Endodermal cell (in vitro differentiated cells): Measurements from ENCODE around the gene COL27A1. TPM values are rescaled to one million over a fixed set of nuclear protein-coding genes. Genes with fewer than 3 reads are reported as not detected.

Source experiments
- DNase-seq: peaks from one replicate; pipeline ENCODE4 v3.0.0-alpha.2; 2017
- H3K27ac ChIP-seq: 2 replicates; pipeline ENCODE4 v1.5.1; 2013; ENCODE audit warnings: mild to moderate bottlenecking, low read depth, low read length, moderate library complexity
- H3K27me3 ChIP-seq: 2 replicates; pipeline ENCODE4 v1.6.1; 2013; ENCODE audit warnings: mild to moderate bottlenecking, low read length, moderate library complexity; ENCODE audit not compliant: insufficient read depth, control insufficient read depth, poor library complexity, severe bottlenecking
- H3K36me3 ChIP-seq: 2 replicates; pipeline ENCODE4 v1.7.0; 2013; ENCODE audit warnings: mild to moderate bottlenecking, low read length, moderate library complexity; ENCODE audit not compliant: control insufficient read depth, insufficient read depth
- H3K4me1 ChIP-seq: one replicate; pipeline ENCODE4 v1.7.0; 2013; ENCODE audit warnings: low read length; ENCODE audit not compliant: control insufficient read depth, insufficient read depth
- H3K4me3 ChIP-seq: 2 replicates; pipeline ENCODE4 v1.5.1; 2013; ENCODE audit warnings: mild to moderate bottlenecking, low read length, moderate library complexity
- H3K9ac ChIP-seq: 2 replicates; pipeline ENCODE4 v1.6.1; 2013; ENCODE audit warnings: mild to moderate bottlenecking, low read length, moderate library complexity; ENCODE audit not compliant: poor library complexity, severe bottlenecking; ENCODE audit errors: extremely low read depth
- H3K9me3 ChIP-seq: 2 replicates; pipeline ENCODE4 v1.6.1; 2013; ENCODE audit warnings: mild to moderate bottlenecking, low read length, moderate library complexity; ENCODE audit not compliant: control insufficient read depth
- H3K27ac Mint-ChIP-seq: 2 replicates; pipeline ENCODE4 v1.8.0; 2020; ENCODE audit warnings: mixed read lengths
- H3K27me3 Mint-ChIP-seq: 2 replicates; pipeline ENCODE4 v1.8.0; 2021; ENCODE audit warnings: mild to moderate bottlenecking, mixed read lengths; ENCODE audit not compliant: insufficient read depth
- H3K36me3 Mint-ChIP-seq: 2 replicates; pipeline ENCODE4 v1.8.0; 2020; ENCODE audit warnings: low read depth, mixed read lengths
- H3K4me1 Mint-ChIP-seq: 2 replicates; pipeline ENCODE4 v1.8.0; 2020; ENCODE audit warnings: mixed read lengths
- H3K4me3 Mint-ChIP-seq: 2 replicates; pipeline ENCODE4 v1.8.0; 2020; ENCODE audit warnings: mild to moderate bottlenecking, moderate library complexity, mixed read lengths
- H3K9me3 Mint-ChIP-seq: 2 replicates; pipeline ENCODE4 v1.8.0; 2020; ENCODE audit warnings: mild to moderate bottlenecking, mixed read lengths
- WGBS, 2 experiments: methylation state at CpG; one replicate each; pipeline versions ENCODE4 v1.1.5 to v1.1.7; 2013; ENCODE audit warnings: missing lambda C conversion rate in 2 of 2, mixed read lengths in 1 of 2; ENCODE audit not compliant: insufficient coverage in 1 of 2, insufficient read length in 1 of 2; 5-methylcytosine and 5-hydroxymethylcytosine counted together
- total RNA-seq, 2 donors: library from RNA; stranded (reverse); fragmentation: NEBNext Ultra II Directional in 1 of 2; extraction: Animal tissue kit (Norgen Biotek cat#: 25700) in 1 of 2; gene quantifications; 2 replicates in 1 of 2; 3 replicates in 1 of 2; pipeline ENCODE4 v1.2.1, GENCODE V29; 2021
- TF ChIP-seq, protein P1 (sequence below): fragments of 200-600 bp; sonication (generic); conservative IDR thresholded peaks from 2 replicates; pipeline ENCODE4 v1.5.0; 2021; ENCODE audit warnings: antibody characterized with exemption, mild to moderate bottlenecking

Gene COL27A1
- total RNA-seq, 2 donors from 2014 or later: 43.8 to 69.5 TPM

DNA sequence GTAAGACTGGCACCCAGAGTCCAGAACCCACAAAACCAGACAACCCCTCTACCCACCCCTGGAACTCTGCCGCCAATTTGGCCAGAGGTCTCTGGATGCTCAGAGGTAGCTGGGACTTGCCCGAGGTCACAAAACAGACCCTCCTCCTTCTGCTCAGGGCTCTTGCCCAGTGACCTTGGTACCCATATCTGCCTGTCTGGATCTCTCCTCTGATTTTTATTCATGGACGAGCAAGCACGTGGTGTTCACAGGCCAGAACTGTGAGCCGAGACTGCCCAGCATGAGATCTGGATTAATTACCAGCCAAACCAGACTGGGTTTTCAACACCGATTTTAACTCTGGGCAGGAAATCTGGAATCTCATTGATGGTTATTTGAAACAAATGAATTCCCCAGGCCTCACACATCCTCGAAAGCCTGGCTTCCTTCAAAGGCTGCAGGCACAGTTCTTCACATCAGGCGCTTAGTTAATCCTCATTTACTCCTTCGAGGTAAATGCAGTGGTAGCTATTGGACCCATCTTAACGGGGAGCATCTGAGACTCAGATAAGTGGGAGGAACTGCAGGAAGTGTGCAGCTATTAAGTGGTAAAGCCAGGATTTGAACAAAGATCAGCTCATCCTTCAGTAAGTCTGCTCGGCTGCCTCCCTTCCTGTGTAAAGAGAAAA, 21.4 kb downstream of the COL27A1 start:
- 79 to 88% methylated on average over 11 of the region's 11 CpGs for WGBS, 2 experiments
- Histone ChIP-seq H3K9me3 (no peaks in the 10 kb centered on the region), H3K4me3 (no peak overlapping the region), H3K9ac (no peak overlapping the region), H3K27ac (no peak overlapping the region), H3K27me3 (no peaks in the 10 kb centered on the region), H3K36me3 (peaks cover 59% of the 10 kb centered on the region), H3K4me1 (peaks cover 14% of the 10 kb centered on the region)
- TF ChIP-seq, protein P1, sequence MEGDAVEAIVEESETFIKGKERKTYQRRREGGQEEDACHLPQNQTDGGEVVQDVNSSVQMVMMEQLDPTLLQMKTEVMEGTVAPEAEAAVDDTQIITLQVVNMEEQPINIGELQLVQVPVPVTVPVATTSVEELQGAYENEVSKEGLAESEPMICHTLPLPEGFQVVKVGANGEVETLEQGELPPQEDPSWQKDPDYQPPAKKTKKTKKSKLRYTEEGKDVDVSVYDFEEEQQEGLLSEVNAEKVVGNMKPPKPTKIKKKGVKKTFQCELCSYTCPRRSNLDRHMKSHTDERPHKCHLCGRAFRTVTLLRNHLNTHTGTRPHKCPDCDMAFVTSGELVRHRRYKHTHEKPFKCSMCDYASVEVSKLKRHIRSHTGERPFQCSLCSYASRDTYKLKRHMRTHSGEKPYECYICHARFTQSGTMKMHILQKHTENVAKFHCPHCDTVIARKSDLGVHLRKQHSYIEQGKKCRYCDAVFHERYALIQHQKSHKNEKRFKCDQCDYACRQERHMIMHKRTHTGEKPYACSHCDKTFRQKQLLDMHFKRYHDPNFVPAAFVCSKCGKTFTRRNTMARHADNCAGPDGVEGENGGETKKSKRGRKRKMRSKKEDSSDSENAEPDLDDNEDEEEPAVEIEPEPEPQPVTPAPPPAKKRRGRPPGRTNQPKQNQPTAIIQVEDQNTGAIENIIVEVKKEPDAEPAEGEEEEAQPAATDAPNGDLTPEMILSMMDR: no peak
- peaks cover 8% of the 10 kb centered on the region for H3K4me1 Mint-ChIP-seq
- H3K9me3 Mint-ChIP-seq: no peaks in the 10 kb centered on the region
- DNase-seq: no peak
- H3K4me3 Mint-ChIP-seq: no peak overlapping the region
- H3K27me3 Mint-ChIP-seq: no peaks in the 10 kb centered on the region
- H3K36me3 Mint-ChIP-seq: peaks cover 17% of the 10 kb centered on the region
- H3K27ac Mint-ChIP-seq: no peak overlapping the region

DNA sequence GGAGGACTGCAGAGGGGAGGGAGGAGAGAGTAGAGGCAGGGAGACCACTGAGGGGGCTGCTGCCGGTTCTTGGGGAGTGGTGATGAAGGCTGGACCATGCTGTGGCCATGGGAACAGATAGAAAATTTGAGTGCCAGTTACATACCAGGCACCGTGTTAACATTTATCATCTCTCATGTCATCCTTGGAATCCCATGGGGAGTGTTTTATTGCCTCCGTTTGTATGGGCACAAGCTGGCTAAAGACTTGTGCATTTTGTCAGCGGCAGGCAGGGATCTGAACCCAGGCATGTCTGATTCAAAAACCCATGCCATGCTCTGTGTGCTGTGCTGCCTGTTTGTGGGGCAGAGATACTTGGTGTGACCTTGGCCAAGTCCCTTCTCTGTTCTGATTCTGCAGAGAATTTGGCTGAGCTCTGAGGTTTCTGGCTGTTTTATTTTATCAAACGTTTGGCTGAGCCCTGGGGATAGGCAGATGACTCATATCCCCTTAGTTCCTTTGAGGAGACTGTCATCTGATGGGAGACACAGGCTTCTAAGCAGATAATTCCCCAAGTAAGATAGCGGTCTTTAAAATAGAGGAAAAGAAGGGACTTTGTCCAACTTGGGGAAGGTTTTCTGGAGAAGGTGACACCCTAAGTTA, 22.2 kb downstream of the COL27A1 start:
- peaks cover 14% of the 10 kb centered on the region for H3K4me1 ChIP-seq
- no peaks in the 10 kb centered on the region for H3K9me3 Mint-ChIP-seq
- no peak overlapping the region for H3K27ac ChIP-seq
- H3K27me3 Mint-ChIP-seq: no peaks in the 10 kb centered on the region
- no peak for DNase-seq
- no peaks in the 10 kb centered on the region for H3K27me3 ChIP-seq
- H3K27ac Mint-ChIP-seq: no peak overlapping the region
- no peak overlapping the region for H3K4me3 ChIP-seq
- peaks cover 60% of the 10 kb centered on the region for H3K36me3 ChIP-seq
- no peaks in the 10 kb centered on the region for H3K9me3 ChIP-seq
- no peak overlapping the region for H3K4me3 Mint-ChIP-seq
- no peak overlapping the region for H3K9ac ChIP-seq
- TF ChIP-seq, protein P1: no peak
- H3K4me1 Mint-ChIP-seq: peaks cover 8% of the 10 kb centered on the region
- WGBS, 2 experiments: 79 to 80% methylated on average over 5 to 6 of the region's 6 CpGs
- peaks cover 16% of the 10 kb centered on the region for H3K36me3 Mint-ChIP-seq

DNA sequence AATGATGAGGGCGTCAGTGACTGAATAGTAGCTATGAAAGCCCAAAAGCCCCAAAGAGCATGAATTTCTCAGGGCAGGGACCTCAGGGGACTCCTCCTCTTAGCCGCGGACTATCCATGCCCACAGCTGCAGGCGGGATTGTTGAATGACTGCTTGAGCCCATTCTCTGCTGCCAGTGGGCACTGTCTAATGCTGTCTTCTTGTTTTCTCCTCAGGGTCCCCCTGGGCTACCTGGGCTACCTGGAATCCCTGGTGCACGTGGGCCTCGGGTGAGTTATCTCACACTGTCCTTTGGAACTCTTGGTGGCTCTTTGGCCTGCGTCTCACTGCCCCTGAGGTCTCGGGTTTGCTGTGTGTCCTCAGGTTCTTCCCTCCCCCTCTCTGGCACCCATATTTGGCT, 22.7 kb downstream of the COL27A1 start:
- TF ChIP-seq, protein P1: no peak
- no peak for DNase-seq
- no peaks in the 10 kb centered on the region for H3K9me3 Mint-ChIP-seq
- no peak overlapping the region for H3K27ac Mint-ChIP-seq
- H3K27me3 Mint-ChIP-seq: no peaks in the 10 kb centered on the region
- Histone ChIP-seq H3K27me3 (no peaks in the 10 kb centered on the region), H3K27ac (no peak overlapping the region), H3K4me3 (no peak overlapping the region), H3K4me1 (peaks cover 10% of the 10 kb centered on the region), H3K9ac (no peak overlapping the region), H3K36me3 (peaks cover 58% of the 10 kb centered on the region), H3K9me3 (no peaks in the 10 kb centered on the region)
- H3K4me3 Mint-ChIP-seq: no peak overlapping the region
- 95 to 98% methylated on average over 6 to 8 of the region's 8 CpGs for WGBS, 2 experiments
- H3K36me3 Mint-ChIP-seq: peaks cover 21% of the 10 kb centered on the region
- peaks cover 8% of the 10 kb centered on the region for H3K4me1 Mint-ChIP-seq
